ENCODE results near the gene OLFM3. TPM values are rescaled to one million over a fixed set of nuclear protein-coding genes. Genes with fewer than 3 reads are reported as not detected.

The OLFM3 gene
- total RNA-seq, 1 donor from 2014 or later: not detected

- no peaks in the 10 kb centered on the region for H3K27me3 Mint-ChIP-seq (ENCODE audit: unreplicated experiment)
- no peaks in the 10 kb centered on the region for H3K36me3 Mint-ChIP-seq (ENCODE audit: unreplicated experiment)
- no peak overlapping the region for H3K4me3 Mint-ChIP-seq (ENCODE audit: unreplicated experiment)
- no peak overlapping the region for H3K27ac Mint-ChIP-seq (ENCODE audit: unreplicated experiment)
- no peak for DNase-seq (ENCODE audit: extremely low spot score, unreplicated experiment)
- H3K4me1 Mint-ChIP-seq (ENCODE audit: unreplicated experiment): no peaks in the 10 kb centered on the region
- H3K9me3 Mint-ChIP-seq (ENCODE audit: unreplicated experiment): no peaks in the 10 kb centered on the region
- TF ChIP-seq, protein P1, sequence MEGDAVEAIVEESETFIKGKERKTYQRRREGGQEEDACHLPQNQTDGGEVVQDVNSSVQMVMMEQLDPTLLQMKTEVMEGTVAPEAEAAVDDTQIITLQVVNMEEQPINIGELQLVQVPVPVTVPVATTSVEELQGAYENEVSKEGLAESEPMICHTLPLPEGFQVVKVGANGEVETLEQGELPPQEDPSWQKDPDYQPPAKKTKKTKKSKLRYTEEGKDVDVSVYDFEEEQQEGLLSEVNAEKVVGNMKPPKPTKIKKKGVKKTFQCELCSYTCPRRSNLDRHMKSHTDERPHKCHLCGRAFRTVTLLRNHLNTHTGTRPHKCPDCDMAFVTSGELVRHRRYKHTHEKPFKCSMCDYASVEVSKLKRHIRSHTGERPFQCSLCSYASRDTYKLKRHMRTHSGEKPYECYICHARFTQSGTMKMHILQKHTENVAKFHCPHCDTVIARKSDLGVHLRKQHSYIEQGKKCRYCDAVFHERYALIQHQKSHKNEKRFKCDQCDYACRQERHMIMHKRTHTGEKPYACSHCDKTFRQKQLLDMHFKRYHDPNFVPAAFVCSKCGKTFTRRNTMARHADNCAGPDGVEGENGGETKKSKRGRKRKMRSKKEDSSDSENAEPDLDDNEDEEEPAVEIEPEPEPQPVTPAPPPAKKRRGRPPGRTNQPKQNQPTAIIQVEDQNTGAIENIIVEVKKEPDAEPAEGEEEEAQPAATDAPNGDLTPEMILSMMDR (IDR thresholded peaks at IDR 0.05): no peak
These were observed 58.0 kb downstream of the OLFM3 start for GRCh38 chr1:101938681-101939080.

- Mint-ChIP-seq H3K4me1 (ENCODE audit: unreplicated experiment) (no peaks in the 10 kb centered on the region), H3K9me3 (ENCODE audit: unreplicated experiment) (no peaks in the 10 kb centered on the region), H3K36me3 (ENCODE audit: unreplicated experiment) (no peaks in the 10 kb centered on the region), H3K27ac (ENCODE audit: unreplicated experiment) (no peak overlapping the region), H3K27me3 (ENCODE audit: unreplicated experiment) (no peaks in the 10 kb centered on the region), H3K4me3 (ENCODE audit: unreplicated experiment) (no peak overlapping the region)
- TF ChIP-seq, protein P1 (IDR thresholded peaks at IDR 0.05): no peak
- no peak for DNase-seq (ENCODE audit: extremely low spot score, unreplicated experiment)
These were observed 67.4 kb downstream of the OLFM3 start for GRCh38 chr1:101929343-101929742.

DNA sequence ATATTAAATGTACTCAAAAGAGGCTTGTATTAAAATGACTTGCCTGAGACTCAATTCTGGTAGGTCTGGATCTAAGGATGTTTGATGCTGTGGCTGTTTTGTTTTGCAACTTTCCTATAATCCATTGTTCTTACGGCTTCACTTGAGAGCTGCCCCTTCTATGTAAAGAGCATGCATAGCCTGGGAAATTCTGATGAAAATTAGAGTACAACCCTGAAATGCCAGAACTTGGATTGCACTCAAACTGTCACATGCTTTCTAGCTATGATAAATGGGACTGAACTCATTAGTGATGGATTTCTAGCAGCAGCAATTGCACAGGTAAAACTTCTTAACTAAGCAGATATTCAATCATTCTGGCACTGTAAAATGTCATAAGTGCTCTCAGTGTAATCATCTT, 67.9 kb downstream of the OLFM3 start:
- no peak overlapping the region for H3K27ac Mint-ChIP-seq (ENCODE audit: unreplicated experiment)
- no peaks in the 10 kb centered on the region for H3K27me3 Mint-ChIP-seq (ENCODE audit: unreplicated experiment)
- no peak for DNase-seq (ENCODE audit: extremely low spot score, unreplicated experiment)
- no peak overlapping the region for H3K4me3 Mint-ChIP-seq (ENCODE audit: unreplicated experiment)
- TF ChIP-seq, protein P1 (IDR thresholded peaks at IDR 0.05): no peak
- H3K36me3 Mint-ChIP-seq (ENCODE audit: unreplicated experiment): no peaks in the 10 kb centered on the region
- H3K4me1 Mint-ChIP-seq (ENCODE audit: unreplicated experiment): no peaks in the 10 kb centered on the region
- no peaks in the 10 kb centered on the region for H3K9me3 Mint-ChIP-seq (ENCODE audit: unreplicated experiment)

DNA sequence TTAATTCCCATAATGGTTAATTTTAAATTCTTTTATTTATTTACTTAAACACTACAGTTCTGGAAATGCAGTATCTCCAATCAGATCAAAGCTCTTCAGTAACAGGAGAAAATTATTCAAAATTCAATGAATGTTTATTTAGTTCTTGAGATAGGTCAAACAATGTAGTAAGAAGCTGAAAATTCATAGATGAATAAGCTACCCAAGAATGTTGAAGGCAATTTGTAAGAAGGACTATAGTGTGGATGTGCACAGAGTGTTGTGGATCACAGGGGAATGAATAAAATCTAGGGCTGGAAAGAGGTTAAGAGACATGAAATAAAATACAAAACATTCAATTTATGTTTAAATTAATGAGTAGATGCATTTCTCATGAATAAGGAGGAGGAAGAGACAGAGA, 72.0 kb downstream of the OLFM3 start:
- Mint-ChIP-seq H3K9me3 (ENCODE audit: unreplicated experiment) (no peaks in the 10 kb centered on the region), H3K27me3 (ENCODE audit: unreplicated experiment) (peaks cover 3% of the 10 kb centered on the region), H3K4me1 (ENCODE audit: unreplicated experiment) (no peaks in the 10 kb centered on the region), H3K4me3 (ENCODE audit: unreplicated experiment) (no peak overlapping the region), H3K27ac (ENCODE audit: unreplicated experiment) (no peak overlapping the region), H3K36me3 (ENCODE audit: unreplicated experiment) (no peaks in the 10 kb centered on the region)
- TF ChIP-seq, protein P1 (IDR thresholded peaks at IDR 0.05): no peak
- DNase-seq (ENCODE audit: extremely low spot score, unreplicated experiment): no peak

DNA sequence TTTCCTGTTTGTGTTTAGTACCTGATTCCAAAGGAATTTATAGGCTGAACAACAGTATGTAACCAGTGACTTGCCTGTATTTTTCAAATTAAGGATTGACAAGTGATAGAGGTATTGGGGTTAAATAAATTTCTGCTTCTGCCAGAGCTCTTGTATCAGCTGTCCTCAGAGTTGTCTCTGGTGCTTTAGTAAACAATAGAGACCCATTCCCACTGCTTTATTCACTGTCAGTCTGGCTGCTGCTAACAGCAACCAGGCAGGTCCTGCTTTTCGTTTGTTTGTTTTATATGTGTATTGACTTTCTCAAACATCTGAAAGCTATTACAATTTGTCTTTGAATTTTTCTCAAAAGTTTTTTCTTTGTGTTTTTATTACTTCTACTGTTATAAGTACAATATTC, 76.1 kb downstream of the OLFM3 start:
- TF ChIP-seq, protein P1 (IDR thresholded peaks at IDR 0.05): no peak
- DNase-seq (ENCODE audit: extremely low spot score, unreplicated experiment): no peak
- peaks cover 8% of the 10 kb centered on the region for H3K27me3 Mint-ChIP-seq (ENCODE audit: unreplicated experiment)
- H3K27ac Mint-ChIP-seq (ENCODE audit: unreplicated experiment): no peak overlapping the region
- H3K4me1 Mint-ChIP-seq (ENCODE audit: unreplicated experiment): no peaks in the 10 kb centered on the region
- no peak overlapping the region for H3K4me3 Mint-ChIP-seq (ENCODE audit: unreplicated experiment)
- H3K9me3 Mint-ChIP-seq (ENCODE audit: unreplicated experiment): no peaks in the 10 kb centered on the region
- H3K36me3 Mint-ChIP-seq (ENCODE audit: unreplicated experiment): no peaks in the 10 kb centered on the region
